ENCODE data around the gene MIA. TPM values are rescaled to one million over a fixed set of nuclear protein-coding genes. Genes with fewer than 3 reads are reported as not detected.
"Not testable (repeated sequence)": the region's sequence is repeated elsewhere in the genome, so short reads cannot be mapped to it uniquely, and the experiment has no call there.

Gene MIA
- total and polyA plus RNA-seq, 9 of the 15 experiments (the other 6 are each of a cell fraction or from before 2014, with no cell fraction given), result 0.21 TPM; not detected in 8

GRCh38 chr19:40732304-40732703 lies 43.0 kb upstream of the MIA start:
- WGBS (ENCODE audit: insufficient coverage, low coverage, missing lambda C conversion rate), result 88% methylated on average over 9 of the region's 16 CpGs
- H3K4me2 ChIP-seq (ENCODE audit: insufficient read depth, low read length); H3K27ac ChIP-seq (ENCODE audit: extremely low read depth, low read depth, low read length); in situ Hi-C loops (cut with MboI); intact Hi-C loops (cut with micrococcal nuclease); H3K4me1 ChIP-seq (replicated peaks in 1 of 2; ENCODE audit: control insufficient read depth in 2 of 2, insufficient read depth in 2 of 2, low read length in 2 of 2); H2AFZ ChIP-seq (ENCODE audit: low read depth, low read length); H3K9me3 ChIP-seq (replicated peaks; ENCODE audit: control insufficient read depth, insufficient read depth, low read depth, low read length); H3K4me3 ChIP-seq; H3K27me3 ChIP-seq (ENCODE audit: control insufficient read depth in 2 of 2, insufficient read depth in 2 of 2, low read length in 2 of 2); H3K9me1 ChIP-seq (ENCODE audit: control insufficient read depth, insufficient read depth, low read length); H3K9ac ChIP-seq (ENCODE audit: insufficient read depth in 1 of 2, low read depth in 2 of 2, low read length in 2 of 2); FAIRE-seq; H4K20me1 ChIP-seq (replicated peaks; ENCODE audit: control insufficient read depth, insufficient read depth, low read length); CTCF ChIA-PET (ENCODE audit: low intra/inter-chr PET ratio); DNase-seq (ENCODE audit: extremely low read depth in 1 of 4, low spot score in 3 of 4); ATAC-seq; BruUV-seq (replicated peaks); H3K79me2 ChIP-seq (ENCODE audit: control insufficient read depth, insufficient read depth, low read length): not testable (repeated sequence)
- POLR2A ChIA-PET, result interaction anchor here (1.0 to 1.3 kb wide), 2 partner anchors 10 to 18 kb away, joined by 3 to 4 read pairs; partner anchors contain the start of gene ACTMAP
- peaks cover 75% of the 10 kb centered on the region for H3K36me3 ChIP-seq (ENCODE audit: control insufficient read depth, insufficient read depth, low read length)
- peak; percentile 73; the same call in 1 of the 2 replicates for TF ChIP-seq ZBTB33 (CRISPR knock-in tag; IDR thresholded peaks at IDR 0.05)

GRCh38 chr19:40733149-40733548 lies 42.2 kb upstream of the MIA start:
- FAIRE-seq, result no peak
- peaks cover 2% of the 10 kb centered on the region for H3K9me1 ChIP-seq (ENCODE audit: control insufficient read depth, insufficient read depth, low read length)
- no peak overlapping the region for H3K4me3 ChIP-seq
- ChIA-PET CTCF (ENCODE audit: low intra/inter-chr PET ratio) (no interaction called here), POLR2A (interaction anchor here (0.8 to 1.2 kb wide), 4 partner anchors 12 to 213 kb away, joined by 3 to 6 read pairs (median 4); partner anchors contain the start of gene ACTMAP)
- no peak for ATAC-seq
- no peak overlapping the region for H3K4me2 ChIP-seq (ENCODE audit: insufficient read depth, low read length)
- no TSS peak for BruUV-seq (replicated peaks)
- H3K27ac ChIP-seq (ENCODE audit: extremely low read depth, low read depth, low read length), result no peak overlapping the region
- H3K27me3 ChIP-seq (ENCODE audit: control insufficient read depth in 2 of 2, insufficient read depth in 2 of 2, low read length in 2 of 2), result no peaks in the 10 kb centered on the region
- WGBS (ENCODE audit: insufficient coverage, low coverage, missing lambda C conversion rate), result 88% methylated on average over 13 of the region's 13 CpGs
- in situ Hi-C loops (cut with MboI), result no loop called here
- intact Hi-C loops (cut with micrococcal nuclease), result no loop called here
- TF ChIP-seq RBFOX2 (IDR thresholded peaks at IDR 0.05; ENCODE audit: low read depth, low read length), result 0 out of 2 replicates have a peak, but pooled peaks have one; percentile 16
- no peak for TF ChIP-seq ZNF449 (CRISPR knock-in tag; IDR thresholded peaks at IDR 0.05)
- H4K20me1 ChIP-seq (replicated peaks; ENCODE audit: control insufficient read depth, insufficient read depth, low read length), result no peaks in the 10 kb centered on the region
- no peaks in the 10 kb centered on the region for H3K4me1 ChIP-seq (replicated peaks in 1 of 2; ENCODE audit: control insufficient read depth in 2 of 2, insufficient read depth in 2 of 2, low read length in 2 of 2)
- no peak overlapping the region for H2AFZ ChIP-seq (ENCODE audit: low read depth, low read length)
- DNase-seq (ENCODE audit: extremely low read depth in 1 of 4, low spot score in 3 of 4), result no peak
- H3K36me3 ChIP-seq (ENCODE audit: control insufficient read depth, insufficient read depth, low read length), result peaks cover 72% of the 10 kb centered on the region
- H3K79me2 ChIP-seq (ENCODE audit: control insufficient read depth, insufficient read depth, low read length), result no peaks in the 10 kb centered on the region
- H3K9ac ChIP-seq (ENCODE audit: insufficient read depth in 1 of 2, low read depth in 2 of 2, low read length in 2 of 2), result no peak overlapping the region; a peak in 1 of 4 replicates
- no peaks in the 10 kb centered on the region for H3K9me3 ChIP-seq (replicated peaks; ENCODE audit: control insufficient read depth, insufficient read depth, low read depth, low read length)

All from K562 (cell line).